HepG2 (cell line): ENCODE measurements around the gene COASY. TPM values are rescaled to one million over a fixed set of nuclear protein-coding genes. Genes with fewer than 3 reads are reported as not detected.

ENCODE experiments used
- AFF4 ChIP-seq: sonication (generic); formaldehyde crosslinking; IDR thresholded peaks from 2 replicates; pipeline ENCODE4 v1.4.0; 2020; ENCODE audit warnings: missing genetic modification reagents
- HDAC6 ChIP-seq: fragments of 200-600 bp; sonication (generic); IDR thresholded peaks from 2 replicates; pipeline ENCODE4 v1.7.0; 2017; ENCODE audit warnings: mild to moderate bottlenecking, antibody characterized with exemption, low read length, low read depth
- MAFF ChIP-seq: IDR thresholded peaks from 2 replicates; pipeline ENCODE4 v1.6.1; 2011; ENCODE audit warnings: low read depth, low read length, improper control_type of control experiment
- NCOA1 ChIP-seq: sonication (generic); formaldehyde crosslinking; IDR thresholded peaks from 2 replicates; pipeline ENCODE4 v1.9.0; 2021; ENCODE audit warnings: missing genetic modification reagents
- PCBP2 ChIP-seq: fragments of 200-400 bp; formaldehyde crosslinking; optimal IDR thresholded peaks from 2 replicates; pipeline ENCODE3; 2018; ENCODE audit warnings: low read length, low read depth; ENCODE audit not compliant: poor library complexity, severe bottlenecking
- TCF7 ChIP-seq: sonication (generic); IDR thresholded peaks from 2 replicates; pipeline ENCODE4 v1.6.1; 2016; ENCODE audit warnings: antibody characterized with exemption, low read depth
- ZBTB3 ChIP-seq: sonication (generic); formaldehyde crosslinking; IDR thresholded peaks from 2 replicates; pipeline ENCODE4 v1.4.0; 2020; ENCODE audit warnings: low read depth, mild to moderate bottlenecking, moderate library complexity, missing genetic modification reagents, borderline replicate concordance
- ZBTB46 ChIP-seq: sonication (generic); formaldehyde crosslinking; IDR thresholded peaks from 2 replicates; pipeline ENCODE4 v1.4.0; 2020; ENCODE audit warnings: mild to moderate bottlenecking, missing genetic modification reagents, borderline replicate concordance
- ZNF235 ChIP-seq: sonication (generic); formaldehyde crosslinking; IDR thresholded peaks from 2 replicates; pipeline ENCODE4 v1.8.1; 2023; ENCODE audit warnings: mild to moderate bottlenecking, missing genetic modification reagents, borderline replicate concordance
- ZNF318 ChIP-seq: sonication (generic); formaldehyde crosslinking; IDR thresholded peaks from 2 replicates; pipeline ENCODE4 v1.4.0; 2020; ENCODE audit warnings: mild to moderate bottlenecking, missing genetic modification reagents
- ZNF605 ChIP-seq: sonication (generic); formaldehyde crosslinking; IDR thresholded peaks from 2 replicates; pipeline ENCODE4 v1.8.0; 2022; ENCODE audit warnings: mild to moderate bottlenecking, missing genetic modification reagents
- ZNF629 ChIP-seq: sonication (generic); formaldehyde crosslinking; conservative IDR thresholded peaks from 2 replicates; pipeline ENCODE4 v1.5.0; 2020; ENCODE audit warnings: missing genetic modification reagents
- ZNF704 ChIP-seq: sonication (generic); formaldehyde crosslinking; IDR thresholded peaks from 2 replicates; pipeline ENCODE4 v1.8.1; 2023; ENCODE audit warnings: mild to moderate bottlenecking, inconsistent platforms, moderate library complexity, missing genetic modification reagents, borderline replicate concordance
- polyA plus RNA-seq, 8 experiments: library from polyadenylated mRNA; depleted of rRNA in 3 of 8; stranded (reverse) in 7 of 8; unstranded in 1 of 8; fragments of >200 nt; fragmentation: Illumina TruSeq in 4 of 8; extraction: Trizol in 4 of 8; gene quantifications; 2 replicates each; pipeline versions ENCODE4 v1.2.1 to v1.2.3, GENCODE V29; 2011 to 2016; ENCODE audit warnings: low read depth in 4 of 8, missing spikeins in 1 of 8, mixed read lengths in 1 of 8; ENCODE audit not compliant: insufficient read depth in 1 of 8
- total RNA-seq, 5 experiments: library from RNA; depleted of rRNA; stranded (reverse); fragments of >200 nt; fragmentation: Illumina TruSeq; extraction: Trizol; gene quantifications; 2 replicates each; pipeline ENCODE4 v1.2.3, GENCODE V29; 2016; ENCODE audit warnings: low read depth in 1 of 5

Gene COASY
- total and polyA plus RNA-seq, 2 of the 13 experiments (the other 11 are each of a cell fraction or from before 2014, with no cell fraction given): 90.7 to 125 TPM

GRCh38 chr17:42577532-42578281 lies 15.8 kb downstream of the COASY start, which contains the start of gene PSMC3IP (continued):
- TF ChIP-seq AFF4 (CRISPR knock-in tag) (peak; percentile 77), ZNF235 (CRISPR knock-in tag) (no peak), ZNF318 (CRISPR knock-in tag) (peak; percentile 86), ZNF629 (peak; percentile 36), ZNF605 (peak; percentile 52; the same call in 1 of the 2 replicates), ZBTB46 (no peak), TCF7 (no peak), ZNF704 (CRISPR knock-in tag) (peak; percentile 67; the same call in 1 of the 2 replicates), MAFF (no peak), HDAC6 (no peak), NCOA1 (CRISPR knock-in tag) (no peak; the same call in 1 of the 2 replicates), PCBP2 (no peak), ZBTB3 (CRISPR knock-in tag) (0 out of 2 replicates have a peak, but pooled peaks have one; percentile 57)
